DLD1 (cell line): ENCODE data around the gene GFPT1.
"Not testable (repeated sequence)": the region's sequence is repeated elsewhere in the genome, so short reads cannot be mapped to it uniquely, and the experiment has no call there.

ENCODE experiments used
- in situ Hi-C: cut with HindIII; loops from 2 replicates; pipeline ENCODE4 v1.10.0; 2017; ENCODE audit warnings: low sequenced_read_pairs

Gene GFPT1

DNA sequence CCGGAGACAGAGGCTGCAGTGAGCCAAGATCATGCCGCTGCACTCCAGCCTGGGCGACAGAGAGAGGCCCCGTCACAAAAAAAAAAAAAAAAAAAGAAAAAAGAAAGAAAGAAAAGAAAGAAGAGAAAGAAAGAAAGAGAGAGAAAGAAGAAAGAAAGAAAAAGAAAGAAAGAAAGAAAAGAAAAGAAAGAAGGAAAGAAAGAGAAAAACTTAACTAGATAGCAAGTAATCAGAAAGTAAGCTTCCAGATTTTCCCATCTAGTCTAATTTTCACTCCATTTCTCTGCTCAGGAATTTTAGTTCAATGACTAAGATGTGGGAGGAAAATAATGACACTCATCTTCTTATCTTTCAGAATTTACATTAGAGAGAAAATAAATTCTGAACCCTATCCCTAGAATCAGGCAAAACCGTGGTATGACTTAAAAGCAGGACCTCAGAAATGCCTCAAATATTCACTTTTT lies 2.4 kb downstream of the GFPT1 start:
- in situ Hi-C loops: no loop called here

DNA sequence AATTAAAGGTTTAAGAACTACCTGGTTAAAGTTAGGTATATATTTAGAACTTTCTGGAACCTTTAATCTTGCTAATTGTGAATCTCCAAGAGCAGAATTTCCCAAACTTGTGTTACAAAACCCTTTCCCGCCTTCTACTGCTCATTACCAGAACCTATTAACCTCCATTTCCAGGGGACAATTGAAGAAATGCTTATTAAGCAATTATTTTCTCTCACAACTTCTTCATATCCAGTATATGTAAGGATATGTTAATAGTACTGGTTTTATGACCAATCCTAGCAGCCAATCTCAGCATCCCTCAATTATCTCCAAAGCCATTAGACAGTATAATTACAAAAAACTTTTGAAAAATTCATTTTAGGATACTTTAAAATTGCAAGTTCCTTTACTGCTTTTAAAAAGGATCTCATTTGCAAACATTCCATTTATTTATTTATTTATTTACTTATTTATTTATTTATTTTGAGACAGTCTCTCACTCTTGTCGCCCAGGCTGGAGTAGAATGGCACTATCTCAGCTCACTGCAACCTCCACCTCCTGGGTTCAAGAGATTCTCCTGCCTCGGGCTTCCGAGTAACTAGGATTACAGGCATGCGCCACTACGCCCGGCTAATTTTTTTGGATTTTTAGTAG lies 3.7 kb downstream of the GFPT1 start:
- in situ Hi-C loops: no loop called here

DNA sequence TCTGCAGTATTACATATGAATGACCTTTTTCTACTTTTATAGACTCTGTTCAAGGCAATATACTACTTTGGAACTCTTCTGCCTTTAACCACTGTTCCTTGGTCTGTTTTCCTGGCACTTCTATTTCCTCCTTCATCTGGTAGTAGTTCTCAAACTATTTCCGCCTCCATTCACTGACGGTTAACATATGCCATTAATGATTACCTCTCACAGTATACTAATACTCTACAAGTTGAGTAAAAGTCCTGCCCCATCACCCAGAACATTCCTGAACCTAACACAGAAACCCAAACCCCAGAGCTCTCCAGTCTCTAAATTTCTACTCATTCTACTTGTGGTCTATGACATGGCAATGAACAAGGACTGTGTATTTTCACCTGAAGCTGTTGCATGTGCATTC lies 4.5 kb downstream of the GFPT1 start:
- in situ Hi-C loops: no loop called here

DNA sequence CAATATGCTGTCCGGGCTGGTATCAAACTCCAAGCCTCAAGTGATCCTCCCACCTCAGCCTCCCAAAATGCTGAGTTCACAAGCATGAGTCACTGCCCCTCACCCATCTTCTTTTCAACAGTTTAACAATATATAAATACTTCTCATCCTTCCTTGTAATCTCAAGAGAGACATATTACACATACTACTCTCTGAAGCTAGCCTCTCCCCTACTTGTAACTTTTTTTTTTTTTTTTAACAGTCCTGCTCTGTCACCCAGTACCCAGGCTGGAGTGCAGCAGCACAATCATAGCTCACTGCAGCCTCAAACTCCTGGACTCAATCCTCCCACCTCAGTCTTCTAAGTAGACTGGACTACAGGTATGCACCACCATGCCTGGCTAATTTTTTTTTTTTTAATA lies 5.7 kb downstream of the GFPT1 start:
- in situ Hi-C loops: no loop called here

DNA sequence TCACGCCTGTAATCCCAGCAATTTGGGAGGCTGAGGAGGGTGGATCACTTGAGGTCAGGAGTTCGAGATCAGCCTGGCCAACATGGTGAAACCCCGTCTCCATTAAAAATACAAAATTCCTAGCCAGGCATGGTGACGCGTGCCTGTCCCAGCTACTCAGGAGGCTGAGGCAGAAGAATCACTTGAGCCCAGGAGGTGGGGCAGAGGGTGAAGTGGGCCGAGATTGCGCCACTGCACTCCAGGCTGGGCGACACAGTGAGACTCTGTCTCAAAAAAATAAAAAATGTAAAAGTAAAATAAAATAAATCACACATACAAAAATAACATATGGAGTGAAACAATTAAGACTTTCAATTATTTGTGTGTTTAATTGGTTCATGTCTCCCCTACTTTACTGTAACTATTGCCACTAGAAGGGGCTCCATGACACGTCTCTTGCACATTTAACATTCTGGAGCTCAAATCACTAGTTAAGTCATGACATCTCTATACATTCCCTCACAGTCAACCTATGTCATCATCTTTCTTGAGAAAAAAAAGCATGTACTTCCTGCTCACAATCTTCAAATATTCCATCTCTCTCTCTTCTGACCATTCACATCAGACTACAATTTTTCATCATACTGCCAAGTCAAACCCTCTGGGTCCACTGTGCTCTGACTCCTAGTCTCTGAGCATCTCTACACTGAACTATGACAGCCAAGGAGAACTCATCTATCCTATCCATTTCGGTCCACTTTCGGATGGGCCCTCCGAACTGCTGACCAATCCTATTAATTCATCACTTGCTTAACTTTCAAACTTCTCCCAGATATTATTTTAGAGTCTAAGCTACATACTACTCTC lies 6.7 kb downstream of the GFPT1 start:
- in situ Hi-C loops: no loop called here

DNA sequence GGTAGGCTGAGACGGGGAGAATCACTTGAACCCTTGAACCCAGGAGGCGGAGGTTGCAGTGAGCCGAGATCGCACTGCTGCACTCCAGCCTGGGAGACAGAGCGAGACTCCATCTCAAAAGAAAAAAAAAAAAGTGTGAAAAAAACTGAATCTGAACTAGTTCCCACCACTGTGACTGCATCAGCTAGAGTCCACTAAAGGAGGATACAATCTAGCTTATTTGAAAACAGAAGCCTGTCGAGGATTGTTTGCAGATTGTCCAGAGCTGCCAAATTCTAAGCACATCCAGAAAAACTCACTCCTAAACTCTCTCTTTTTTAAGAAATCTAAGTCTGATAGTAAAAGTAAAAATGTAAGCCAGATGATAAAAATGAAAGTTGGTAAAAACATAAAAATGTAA lies 10.6 kb downstream of the GFPT1 start:
- in situ Hi-C loops: no loop called here

DNA sequence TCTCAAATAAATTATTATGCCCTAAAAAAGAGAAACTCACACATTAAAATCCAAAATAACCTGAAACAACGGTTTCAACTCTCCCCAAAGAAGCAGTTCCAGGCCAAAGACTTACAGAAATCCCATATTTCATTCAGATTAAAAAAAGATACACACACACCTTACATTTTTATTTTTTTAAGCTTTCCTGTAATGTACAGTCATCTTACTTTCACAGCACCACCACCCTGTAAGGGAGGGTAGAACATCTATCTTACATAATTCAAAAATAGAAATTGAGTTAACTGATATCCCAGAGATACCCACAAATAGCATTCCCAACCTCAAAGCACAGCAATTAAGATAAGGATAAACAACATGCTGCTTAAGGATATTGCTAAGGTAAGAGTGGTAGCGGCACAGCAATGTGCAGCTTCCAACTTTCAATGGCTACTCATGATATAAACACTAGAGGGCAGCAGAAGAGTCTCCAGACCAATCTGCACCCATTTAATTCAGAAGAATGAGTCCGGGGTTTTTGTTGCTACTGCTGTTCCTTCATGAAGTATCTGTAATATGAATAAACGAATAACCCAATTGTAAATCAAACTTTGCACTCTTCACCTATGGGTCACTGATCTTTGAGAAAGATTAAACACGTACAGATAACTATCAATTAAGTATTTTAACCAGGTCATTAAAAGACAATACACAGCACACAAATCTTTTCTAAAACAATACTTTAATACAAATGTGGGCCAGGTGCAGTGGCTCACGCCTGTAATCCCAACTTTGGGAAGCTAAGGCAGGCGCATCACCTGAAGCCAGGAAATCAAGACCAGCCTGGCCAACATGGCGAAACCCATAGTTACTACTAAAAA lies 11.3 kb downstream of the GFPT1 start:
- in situ Hi-C loops: no loop called here

GRCh38 chr2:69372767-69373166 lies 14.3 kb downstream of the GFPT1 start:
- in situ Hi-C loops: no loop called here

GRCh38 chr2:69369802-69370201 lies 17.2 kb downstream of the GFPT1 start:
- in situ Hi-C loops: no loop called here

DNA sequence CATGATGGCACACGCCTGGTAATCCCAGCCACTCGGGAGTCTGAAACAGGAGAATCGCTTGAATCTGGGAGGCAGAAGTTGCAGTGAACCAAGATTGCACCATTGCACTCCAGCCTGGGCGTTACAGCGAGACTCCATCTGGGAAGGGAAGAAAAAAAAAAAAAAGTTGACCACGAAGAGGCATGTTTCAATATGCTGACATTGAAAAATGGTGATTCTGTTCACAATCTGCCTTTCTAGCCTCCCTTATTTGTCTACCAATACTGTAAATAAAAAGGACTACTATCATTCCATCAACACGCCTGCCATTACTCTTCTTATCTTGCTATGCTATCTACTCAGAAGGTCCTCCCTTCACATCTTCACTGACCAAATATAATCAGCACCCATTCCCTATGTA lies 18.4 kb downstream of the GFPT1 start:
- in situ Hi-C loops: no loop called here

DNA sequence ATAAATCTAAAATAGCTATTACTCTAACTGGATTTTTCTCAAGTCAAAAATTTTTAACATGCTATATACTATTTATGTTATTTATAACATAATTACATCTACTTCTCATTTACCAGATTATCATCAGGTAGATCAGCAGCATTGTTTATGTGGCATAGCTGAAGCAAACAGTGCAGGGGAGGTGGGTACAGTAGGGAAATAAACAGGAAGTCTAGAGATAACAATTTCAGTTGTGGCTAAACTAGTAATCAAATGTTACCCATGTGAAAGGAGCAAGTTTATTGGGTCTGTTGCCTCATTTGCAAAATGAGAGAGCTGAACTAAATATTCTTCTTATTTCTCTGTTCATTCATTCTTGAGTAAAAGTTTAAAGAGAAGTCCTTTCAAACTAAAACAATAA lies 27.7 kb downstream of the GFPT1 start:
- in situ Hi-C loops: no loop called here

DNA sequence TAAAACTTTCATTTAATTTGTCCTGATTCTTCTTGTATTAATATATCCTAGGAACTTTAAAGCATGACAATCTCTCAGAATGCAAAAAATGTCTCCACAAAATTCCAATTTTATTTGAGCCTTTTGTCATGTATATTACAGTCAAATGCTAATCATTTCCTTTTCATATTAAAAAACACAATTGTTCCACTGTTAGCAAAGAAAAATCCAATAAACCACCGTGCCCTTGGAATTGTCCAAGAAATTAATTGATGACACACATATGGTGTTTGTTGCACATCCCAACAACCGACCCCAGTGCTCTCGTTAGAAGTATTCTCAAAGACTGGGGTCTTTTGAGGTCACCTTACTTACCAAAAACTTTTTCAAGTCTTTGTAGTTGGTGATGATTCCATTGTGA lies 28.1 kb downstream of the GFPT1 start:
- in situ Hi-C loops: no loop called here

- in situ Hi-C loops: no loop called here
Observed at GRCh38 chr2:69356471-69356870, 30.6 kb downstream of the GFPT1 start.

DNA sequence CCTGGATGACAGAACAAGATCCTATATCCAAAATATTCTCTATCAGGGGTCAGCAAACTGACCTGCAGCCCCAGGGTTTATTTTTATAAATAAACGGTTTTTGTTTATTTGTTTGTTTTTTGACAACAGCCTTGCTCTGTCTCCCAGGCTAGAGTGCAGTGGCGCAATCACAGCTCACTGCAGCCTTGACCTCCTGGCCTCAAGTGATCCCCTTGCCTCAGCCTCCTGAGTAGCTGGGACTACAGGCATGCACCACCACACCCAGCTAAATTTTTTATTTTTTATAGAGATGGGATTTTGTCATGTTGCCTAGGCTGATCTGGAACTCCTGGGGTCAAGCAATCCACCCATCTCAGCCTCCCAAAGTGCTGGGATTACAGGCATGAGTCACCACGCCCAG lies 32.1 kb downstream of the GFPT1 start:
- in situ Hi-C loops: not testable (repeated sequence)

GRCh38 chr2:69353360-69353759 lies 33.7 kb downstream of the GFPT1 start:
- in situ Hi-C loops: no loop called here

DNA sequence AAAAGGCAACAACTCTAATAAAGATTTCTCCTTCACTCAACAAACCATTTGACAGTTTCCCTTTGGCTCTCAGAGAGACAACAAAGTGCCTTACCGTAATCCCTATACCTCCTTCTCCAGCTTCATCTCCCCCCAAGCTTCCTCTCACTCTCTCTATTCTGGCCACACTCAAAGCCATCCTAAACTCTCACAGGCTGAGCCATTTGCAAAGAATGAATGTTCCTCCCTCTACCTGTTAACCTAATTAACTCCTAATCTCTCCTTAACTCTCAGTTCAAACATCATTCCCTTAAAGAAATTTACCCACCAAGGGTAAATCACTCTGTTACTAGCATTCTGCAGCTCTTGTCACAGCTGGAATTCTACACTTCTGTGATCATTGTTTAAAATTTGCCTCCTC lies 38.2 kb downstream of the GFPT1 start:
- in situ Hi-C loops: no loop called here

GRCh38 chr2:69345434-69345833 lies 41.6 kb downstream of the GFPT1 start:
- in situ Hi-C loops: no loop called here

DNA sequence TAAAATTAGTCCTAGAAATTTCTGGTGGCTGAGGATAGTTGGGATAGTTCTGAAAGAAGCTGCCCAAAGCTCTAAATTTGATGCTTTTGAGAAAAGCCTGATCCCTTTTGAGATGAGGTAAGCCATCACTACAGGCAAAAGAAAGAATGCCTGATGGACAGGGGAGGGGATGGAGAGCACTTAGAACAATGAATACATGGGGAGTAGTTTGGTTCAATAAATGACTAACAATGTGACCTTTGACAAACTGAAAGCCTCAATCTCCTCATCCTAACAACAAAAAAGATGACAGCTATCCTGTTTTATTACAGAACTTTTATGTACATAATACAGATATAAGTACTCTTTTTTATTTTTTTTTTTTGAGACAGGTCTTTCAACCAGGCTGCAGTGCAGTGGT lies 42.7 kb downstream of the GFPT1 start:
- in situ Hi-C loops: no loop called here

GRCh38 chr2:69340101-69340775 lies 46.8 kb downstream of the GFPT1 start:
- in situ Hi-C loops: no loop called here

GRCh38 chr2:69335311-69335710 lies 51.7 kb downstream of the GFPT1 start:
- in situ Hi-C loops: no loop called here

GRCh38 chr2:69333352-69333751 lies 53.7 kb downstream of the GFPT1 start:
- in situ Hi-C loops: no loop called here
